Measurements from ENCODE around the gene THSD4.

The THSD4 gene

GRCh38 chr15:71494563-71495397, 379.5 kb downstream of the THSD4 start:
- H2AFZ ChIP-seq (ENCODE audit: low read length) = no peak overlapping the region
- no peak overlapping the region for H3K9ac ChIP-seq (ENCODE audit: low read length)
- H3K4me2 ChIP-seq (ENCODE audit: low read length) = no peak overlapping the region
- H3K27me3 ChIP-seq (ENCODE audit: insufficient read depth, low read length) = no peaks in the 10 kb centered on the region
- H3K27ac ChIP-seq (ENCODE audit: low read depth, low read length, poor library complexity, severe bottlenecking) = no peak overlapping the region
- no peaks in the 10 kb centered on the region for H3K9me3 ChIP-seq (ENCODE audit: low read length)
- no peak for TF ChIP-seq EZH2 (IDR thresholded peaks at IDR 0.05; ENCODE audit: borderline replicate concordance, low read length)
- TF ChIP-seq CTCF (IDR thresholded peaks at IDR 0.05; ENCODE audit: low read length) = no peak
- H3F3A ChIP-seq (ENCODE audit: insufficient read depth, low read length) = no peaks in the 10 kb centered on the region
- no peaks in the 10 kb centered on the region for H3K36me3 ChIP-seq (ENCODE audit: insufficient read depth, low read length)
- no peaks in the 10 kb centered on the region for H3K4me1 ChIP-seq (ENCODE audit: insufficient read depth, low read length, severe bottlenecking)
- H3K79me2 ChIP-seq (ENCODE audit: insufficient read depth, low read length) = no peaks in the 10 kb centered on the region
- no peaks in the 10 kb centered on the region for H4K20me1 ChIP-seq (ENCODE audit: insufficient read depth, low read length)
- no peak overlapping the region for H3K4me3 ChIP-seq (ENCODE audit: low read depth, low read length, poor library complexity, severe bottlenecking)
- no peaks in the 10 kb centered on the region for H3K9me2 ChIP-seq (ENCODE audit: low read depth, low read length)

- no peak overlapping the region for H3K9ac ChIP-seq (ENCODE audit: low read length)
- no peaks in the 10 kb centered on the region for H3K4me1 ChIP-seq (ENCODE audit: insufficient read depth, low read length, severe bottlenecking)
- no peaks in the 10 kb centered on the region for H3K36me3 ChIP-seq (ENCODE audit: insufficient read depth, low read length)
- no peaks in the 10 kb centered on the region for H3K9me3 ChIP-seq (ENCODE audit: low read length)
- H2AFZ ChIP-seq (ENCODE audit: low read length) = no peak overlapping the region
- H3K4me3 ChIP-seq (ENCODE audit: low read depth, low read length, poor library complexity, severe bottlenecking) = no peak overlapping the region
- no peak overlapping the region for H3K27ac ChIP-seq (ENCODE audit: low read depth, low read length, poor library complexity, severe bottlenecking)
- H4K20me1 ChIP-seq (ENCODE audit: insufficient read depth, low read length) = no peaks in the 10 kb centered on the region
- H3K4me2 ChIP-seq (ENCODE audit: low read length) = no peak overlapping the region
- H3K79me2 ChIP-seq (ENCODE audit: insufficient read depth, low read length) = no peaks in the 10 kb centered on the region
- no peaks in the 10 kb centered on the region for H3K9me2 ChIP-seq (ENCODE audit: low read depth, low read length)
- H3F3A ChIP-seq (ENCODE audit: insufficient read depth, low read length) = no peaks in the 10 kb centered on the region
- no peak for TF ChIP-seq EZH2 (IDR thresholded peaks at IDR 0.05; ENCODE audit: borderline replicate concordance, low read length)
- TF ChIP-seq CTCF (IDR thresholded peaks at IDR 0.05; ENCODE audit: low read length) = no peak
- H3K27me3 ChIP-seq (ENCODE audit: insufficient read depth, low read length) = no peaks in the 10 kb centered on the region; the same call in 1 of the 2 replicates
Observed at GRCh38 chr15:71495398-71495780, 380.1 kb downstream of the THSD4 start.

DNA sequence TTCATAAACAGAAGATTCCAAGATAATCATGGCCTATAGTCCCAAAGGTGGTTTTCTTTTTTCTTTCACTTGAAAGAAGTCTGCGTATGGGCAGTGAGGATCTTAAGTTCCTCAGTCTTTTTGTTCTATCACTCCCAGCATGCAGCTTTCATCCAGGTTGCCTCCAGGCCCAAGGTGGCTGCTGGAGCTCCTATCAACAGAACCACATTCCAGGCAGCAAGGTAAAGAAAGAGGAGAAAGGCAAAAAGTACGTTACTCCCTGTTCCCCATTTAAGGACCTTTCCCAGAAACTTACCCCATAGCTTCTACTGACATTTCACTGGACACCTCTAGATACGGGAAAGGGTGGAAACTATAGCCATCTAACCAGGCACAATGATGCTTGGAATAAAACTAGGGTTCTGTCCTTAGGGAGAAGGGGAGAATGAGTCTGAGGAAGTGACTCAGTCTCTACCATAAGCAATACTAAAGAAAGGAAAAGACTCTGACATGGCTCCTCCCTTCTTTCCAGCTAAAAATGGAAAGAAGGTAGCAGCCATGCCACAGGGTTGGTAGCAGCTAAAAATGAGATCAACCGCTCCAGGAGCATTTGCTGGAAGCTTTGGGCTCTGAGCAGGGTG, 381.2 kb downstream of the THSD4 start:
- Histone ChIP-seq H4K20me1 (ENCODE audit: insufficient read depth, low read length) (no peaks in the 10 kb centered on the region), H2AFZ (ENCODE audit: low read length) (no peak overlapping the region), H3K4me1 (ENCODE audit: insufficient read depth, low read length, severe bottlenecking) (no peaks in the 10 kb centered on the region), H3K36me3 (ENCODE audit: insufficient read depth, low read length) (no peaks in the 10 kb centered on the region), H3K4me3 (ENCODE audit: low read depth, low read length, poor library complexity, severe bottlenecking) (no peak overlapping the region), H3K9me2 (ENCODE audit: low read depth, low read length) (no peaks in the 10 kb centered on the region), H3K9me3 (ENCODE audit: low read length) (peaks cover 4% of the 10 kb centered on the region; the same call in 1 of the 2 replicates), H3K79me2 (ENCODE audit: insufficient read depth, low read length) (no peaks in the 10 kb centered on the region), H3K27me3 (ENCODE audit: insufficient read depth, low read length) (no peaks in the 10 kb centered on the region; the same call in 1 of the 2 replicates), H3K27ac (ENCODE audit: low read depth, low read length, poor library complexity, severe bottlenecking) (no peak overlapping the region), H3K9ac (ENCODE audit: low read length) (no peak overlapping the region), H3K4me2 (ENCODE audit: low read length) (no peak overlapping the region), H3F3A (ENCODE audit: insufficient read depth, low read length) (no peaks in the 10 kb centered on the region)
- TF ChIP-seq CTCF (IDR thresholded peaks at IDR 0.05; ENCODE audit: low read length) = no peak
- no peak for TF ChIP-seq EZH2 (IDR thresholded peaks at IDR 0.05; ENCODE audit: borderline replicate concordance, low read length)
